Subcutaneous abdominal adipose tissue (tissue), 5 donors: Measurements from ENCODE around the gene SCYGR8.
A peak's percentile ranks its signal among the peaks of the same experiment; 100 is the strongest.

Experiments used
- H3K27ac ChIP-seq: one replicate; pipeline ENCODE4 v1.7.0; 2013; ENCODE audit warnings: low read depth, mild to moderate bottlenecking, inconsistent platforms, low read length, moderate library complexity
- H3K27me3 ChIP-seq, 5 donors: one replicate each; pipeline ENCODE4 v1.7.0; 2013; ENCODE audit warnings: low read length in 5 of 5, inconsistent platforms in 1 of 5; ENCODE audit not compliant: control insufficient read depth in 5 of 5, insufficient read depth in 4 of 5
- H3K36me3 ChIP-seq, 5 donors: one replicate each; pipeline ENCODE4 v1.7.0; 2013; ENCODE audit warnings: low read length in 5 of 5; ENCODE audit not compliant: control insufficient read depth in 5 of 5, insufficient read depth in 5 of 5
- H3K4me1 ChIP-seq, 5 donors: one replicate each; pipeline ENCODE4 v1.7.0; 2013; ENCODE audit warnings: low read length in 5 of 5, mild to moderate bottlenecking in 3 of 5, moderate library complexity in 1 of 5; ENCODE audit not compliant: control insufficient read depth in 5 of 5, insufficient read depth in 5 of 5
- H3K4me3 ChIP-seq, 5 donors: one replicate each; pipeline ENCODE4 v1.7.0; 2013; ENCODE audit warnings: low read length in 5 of 5, low read depth in 1 of 5
- H3K9ac ChIP-seq, 5 donors: one replicate each; pipeline ENCODE4 v1.7.0; 2013; ENCODE audit warnings: low read length in 5 of 5, mild to moderate bottlenecking in 4 of 5, moderate library complexity in 3 of 5
- H3K9me3 ChIP-seq, 5 donors: one replicate each; pipeline ENCODE4 v1.7.0; 2013; ENCODE audit warnings: low read length in 5 of 5; ENCODE audit not compliant: control insufficient read depth in 5 of 5
- donor health status: healthy.
- donor health status: healthy.
- donor health status: healthy.
- donor health status: healthy.
- donor health status: healthy.

The SCYGR8 gene

GRCh38 chr2:227780981-227781615, 35.4 kb downstream of the SCYGR8 start:
- no peak overlapping the region for H3K27ac ChIP-seq
- no peaks in the 10 kb centered on the region for H3K36me3 ChIP-seq
- H3K4me1 ChIP-seq: peaks cover 0 to 7% (median 4%) of the 10 kb centered on the region in 5 donors
- H3K9ac ChIP-seq: no peak overlapping the region
- no peaks in the 10 kb centered on the region for H3K9me3 ChIP-seq
- peak overlapping the region in 1 of 5 donors; percentile 19 for H3K4me3 ChIP-seq
- H3K27me3 ChIP-seq: no peaks in the 10 kb centered on the region

DNA sequence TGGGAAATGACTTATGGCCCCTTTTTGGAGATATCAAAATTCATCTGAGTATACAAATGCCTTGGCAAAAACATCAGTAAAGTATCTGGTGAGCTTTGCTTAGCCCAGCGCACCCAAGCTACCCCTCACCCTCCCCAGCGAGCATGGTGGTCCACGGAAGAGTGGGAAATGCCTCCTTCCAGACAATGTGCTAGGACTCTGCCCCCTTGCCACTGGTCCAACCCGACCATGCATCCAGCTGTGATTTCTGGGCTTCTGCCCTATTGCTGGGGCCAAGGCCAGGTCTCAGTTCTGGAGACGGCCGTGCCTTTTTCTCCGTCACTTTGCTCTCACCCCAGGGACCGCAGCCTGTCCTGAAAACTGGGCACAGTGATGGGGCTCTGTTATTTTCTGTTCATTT, 36.1 kb downstream of the SCYGR8 start:
- Histone ChIP-seq H3K27ac (no peak overlapping the region), H3K9me3 (no peaks in the 10 kb centered on the region), H3K9ac (no peak overlapping the region), H3K4me3 (no peak overlapping the region), H3K27me3 (no peaks in the 10 kb centered on the region), H3K36me3 (no peaks in the 10 kb centered on the region), H3K4me1 (peaks cover 0 to 7% (median 4%) of the 10 kb centered on the region in 5 donors)

- Histone ChIP-seq H3K9me3 (no peaks in the 10 kb centered on the region), H3K27ac (no peak overlapping the region), H3K4me3 (no peak overlapping the region)
These were observed 37.1 kb downstream of the SCYGR8 start for GRCh38 chr2:227782804-227783203.

DNA sequence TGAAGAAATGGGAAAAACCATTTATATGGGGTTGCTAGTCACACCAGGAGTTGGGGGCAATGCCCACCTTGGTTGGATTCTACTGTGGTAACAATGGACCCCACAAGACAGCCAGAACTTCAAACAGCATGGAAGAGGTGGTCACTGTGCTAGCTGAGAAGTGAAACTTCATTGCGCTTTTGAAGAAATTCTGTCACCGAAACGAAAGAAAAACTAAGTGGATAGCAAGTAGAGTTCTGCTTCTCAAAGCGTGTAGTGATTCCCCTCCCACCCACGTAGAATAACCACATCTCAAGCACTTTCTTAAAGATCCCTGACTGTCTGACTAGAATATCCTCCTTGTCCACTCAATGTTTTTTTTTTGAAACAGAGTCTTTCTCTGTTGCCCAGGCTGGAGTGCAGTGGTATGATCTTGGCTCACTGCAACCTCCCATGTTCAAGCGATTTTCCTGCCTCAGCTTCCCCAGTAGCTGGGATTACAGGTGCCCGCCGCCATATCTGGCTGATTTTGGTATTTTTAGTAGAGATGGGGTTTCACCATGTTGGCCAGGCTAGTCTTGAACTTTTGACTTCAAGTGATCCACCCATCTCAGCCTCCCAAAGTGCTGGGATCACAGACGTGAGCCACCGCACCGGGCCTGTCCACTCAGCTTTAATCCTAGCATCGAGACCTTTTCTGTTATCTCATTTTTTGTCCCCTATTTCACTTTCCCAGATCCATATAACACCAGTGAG, 37.9 kb downstream of the SCYGR8 start:
- no peaks in the 10 kb centered on the region for H3K9me3 ChIP-seq
- no peaks in the 10 kb centered on the region for H3K36me3 ChIP-seq
- H3K4me3 ChIP-seq: peak overlapping the region in 3 of 5 donors; percentile 3 to 9 (median 7)
- H3K9ac ChIP-seq: no peak overlapping the region
- H3K4me1 ChIP-seq: peaks cover 0 to 7% (median 4%) of the 10 kb centered on the region in 5 donors
- no peak overlapping the region for H3K27ac ChIP-seq
- H3K27me3 ChIP-seq: no peaks in the 10 kb centered on the region

More at GRCh38 chr2:227782804-227783203, 37.1 kb downstream of the SCYGR8 start:
- no peak overlapping the region for H3K9ac ChIP-seq
- H3K27me3 ChIP-seq: no peaks in the 10 kb centered on the region
- H3K36me3 ChIP-seq: no peaks in the 10 kb centered on the region
- H3K4me1 ChIP-seq: peaks cover 0 to 7% (median 4%) of the 10 kb centered on the region in 5 donors

- Histone ChIP-seq H3K27me3 (no peaks in the 10 kb centered on the region), H3K9ac (no peak overlapping the region), H3K4me3 (no peak overlapping the region), H3K27ac (no peak overlapping the region), H3K9me3 (no peaks in the 10 kb centered on the region), H3K36me3 (no peaks in the 10 kb centered on the region), H3K4me1 (peaks cover 0 to 7% (median 4%) of the 10 kb centered on the region in 5 donors)
These were observed 39.6 kb downstream of the SCYGR8 start for GRCh38 chr2:227785293-227785692.

- no peaks in the 10 kb centered on the region for H3K36me3 ChIP-seq
- H3K9ac ChIP-seq: no peak overlapping the region
- H3K27me3 ChIP-seq: no peaks in the 10 kb centered on the region
- H3K9me3 ChIP-seq: no peaks in the 10 kb centered on the region
- H3K4me3 ChIP-seq: no peak overlapping the region
- H3K4me1 ChIP-seq: no peaks in the 10 kb centered on the region
- H3K27ac ChIP-seq: no peak overlapping the region
These were observed 42.9 kb downstream of the SCYGR8 start for GRCh38 chr2:227788561-227789018.

- Histone ChIP-seq H3K27ac (no peak overlapping the region), H3K9ac (no peak overlapping the region), H3K4me3 (no peak overlapping the region), H3K36me3 (no peaks in the 10 kb centered on the region), H3K27me3 (no peaks in the 10 kb centered on the region), H3K9me3 (no peaks in the 10 kb centered on the region), H3K4me1 (no peaks in the 10 kb centered on the region)
These were observed 44.1 kb downstream of the SCYGR8 start for GRCh38 chr2:227789803-227790202.

- Histone ChIP-seq H3K9ac (no peak overlapping the region), H3K27me3 (no peaks in the 10 kb centered on the region), H3K4me1 (no peaks in the 10 kb centered on the region), H3K9me3 (no peaks in the 10 kb centered on the region), H3K4me3 (no peak overlapping the region), H3K27ac (no peak overlapping the region), H3K36me3 (no peaks in the 10 kb centered on the region)
These were observed 47.5 kb downstream of the SCYGR8 start for GRCh38 chr2:227793148-227793712.
